Measurements from ENCODE around the gene IL12RB2.

The IL12RB2 gene

DNA sequence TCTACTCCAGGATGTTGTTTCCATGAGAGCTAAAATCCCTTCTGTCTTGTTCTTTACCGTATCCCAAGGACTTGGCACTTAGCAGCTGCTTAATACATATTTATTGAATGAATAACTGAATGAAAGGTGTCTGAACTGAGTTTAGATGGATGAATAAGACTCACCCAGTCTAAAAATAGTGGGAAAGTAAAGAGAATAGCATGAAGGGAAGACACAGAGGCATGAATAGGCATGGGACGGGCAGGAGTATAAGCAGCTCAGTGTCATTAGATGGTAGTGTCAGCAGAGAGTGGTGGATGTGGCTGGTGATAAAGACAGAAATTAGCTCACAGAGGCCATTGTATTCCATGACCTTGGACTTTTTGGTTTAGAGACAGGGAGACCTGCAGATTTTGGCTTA is 9.2 kb downstream of the IL12RB2 start:
- TF ChIP-seq, protein P1, sequence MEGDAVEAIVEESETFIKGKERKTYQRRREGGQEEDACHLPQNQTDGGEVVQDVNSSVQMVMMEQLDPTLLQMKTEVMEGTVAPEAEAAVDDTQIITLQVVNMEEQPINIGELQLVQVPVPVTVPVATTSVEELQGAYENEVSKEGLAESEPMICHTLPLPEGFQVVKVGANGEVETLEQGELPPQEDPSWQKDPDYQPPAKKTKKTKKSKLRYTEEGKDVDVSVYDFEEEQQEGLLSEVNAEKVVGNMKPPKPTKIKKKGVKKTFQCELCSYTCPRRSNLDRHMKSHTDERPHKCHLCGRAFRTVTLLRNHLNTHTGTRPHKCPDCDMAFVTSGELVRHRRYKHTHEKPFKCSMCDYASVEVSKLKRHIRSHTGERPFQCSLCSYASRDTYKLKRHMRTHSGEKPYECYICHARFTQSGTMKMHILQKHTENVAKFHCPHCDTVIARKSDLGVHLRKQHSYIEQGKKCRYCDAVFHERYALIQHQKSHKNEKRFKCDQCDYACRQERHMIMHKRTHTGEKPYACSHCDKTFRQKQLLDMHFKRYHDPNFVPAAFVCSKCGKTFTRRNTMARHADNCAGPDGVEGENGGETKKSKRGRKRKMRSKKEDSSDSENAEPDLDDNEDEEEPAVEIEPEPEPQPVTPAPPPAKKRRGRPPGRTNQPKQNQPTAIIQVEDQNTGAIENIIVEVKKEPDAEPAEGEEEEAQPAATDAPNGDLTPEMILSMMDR (IDR thresholded peaks at IDR 0.05; ENCODE audit: control insufficient read depth, insufficient read depth, low read depth, low read length, missing control alignments): no peak
- no peak overlapping the region for H3K4me3 ChIP-seq (ENCODE audit: control insufficient read depth, low read depth, low read length)

DNA sequence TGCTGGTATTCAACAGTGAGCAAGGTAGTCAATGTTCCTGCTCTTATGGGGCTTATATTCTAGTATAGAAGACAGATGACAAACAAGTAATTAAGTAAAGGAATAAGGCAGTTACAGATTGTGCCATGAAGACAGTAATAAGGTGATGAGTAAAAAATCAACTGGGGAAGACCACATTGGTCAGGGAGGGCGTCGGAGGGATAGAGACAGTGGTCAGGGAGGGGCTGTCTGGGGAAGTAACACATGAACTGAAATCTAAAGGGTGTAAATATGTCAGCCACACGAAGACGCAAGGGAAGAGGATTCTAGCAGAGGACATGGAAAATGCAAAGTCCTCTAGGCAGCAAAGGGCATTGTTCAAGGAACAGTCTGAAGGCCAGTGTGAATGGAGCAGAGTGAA is 10.1 kb downstream of the IL12RB2 start:
- H3K4me3 ChIP-seq (ENCODE audit: control insufficient read depth, low read depth, low read length): no peak overlapping the region
- DNase-seq (ENCODE audit: low read depth): no peak
- TF ChIP-seq, protein P1 (IDR thresholded peaks at IDR 0.05; ENCODE audit: control insufficient read depth, insufficient read depth, low read depth, low read length, missing control alignments): no peak

More for the DNA sequence above, 9.2 kb downstream of the IL12RB2 start:
- DNase-seq (ENCODE audit: low read depth): no peak

DNA sequence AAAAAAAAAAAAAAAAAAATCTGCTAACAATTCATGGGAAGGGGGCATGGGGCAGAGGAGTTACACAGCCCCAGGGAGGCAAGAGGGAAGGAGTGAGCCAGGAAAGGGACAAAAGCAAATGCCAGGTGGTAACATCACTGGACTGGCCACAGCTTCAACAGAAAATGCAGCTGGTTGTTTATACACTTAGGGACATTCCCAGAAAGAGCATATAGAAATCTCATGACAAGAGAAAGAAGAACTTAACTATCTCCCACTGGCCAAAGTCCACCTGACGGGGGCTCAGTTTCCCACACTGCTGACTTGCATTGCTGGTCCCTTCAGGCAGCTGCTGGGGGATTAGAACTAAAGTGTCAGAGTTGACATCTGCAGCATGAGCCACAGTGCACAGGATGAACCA is 14.8 kb downstream of the IL12RB2 start:
- no peak overlapping the region for H3K4me3 ChIP-seq (ENCODE audit: control insufficient read depth, low read depth, low read length)
- no peak for DNase-seq (ENCODE audit: low read depth)
- TF ChIP-seq, protein P1 (IDR thresholded peaks at IDR 0.05; ENCODE audit: control insufficient read depth, insufficient read depth, low read depth, low read length, missing control alignments): no peak

DNA sequence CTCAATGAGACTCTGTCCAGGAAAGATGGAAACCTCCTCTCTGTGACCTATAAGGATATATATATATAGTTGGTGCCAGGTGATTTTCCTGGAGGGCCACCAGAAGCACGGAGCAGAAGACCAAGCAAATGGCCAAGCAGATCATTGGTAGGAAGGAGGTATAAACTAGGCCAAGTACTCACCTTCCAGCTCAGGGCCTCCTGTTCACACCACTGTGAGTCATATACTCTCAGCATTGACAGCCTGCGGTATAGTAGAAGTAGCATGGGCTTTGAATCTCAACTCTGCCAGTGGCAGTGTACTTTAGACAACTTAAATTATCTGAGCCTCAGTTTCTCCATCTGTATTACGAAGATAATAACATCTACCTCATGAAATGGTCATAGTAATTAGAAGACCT is 15.4 kb downstream of the IL12RB2 start:
- DNase-seq (ENCODE audit: low read depth): no peak
- H3K4me3 ChIP-seq (ENCODE audit: control insufficient read depth, low read depth, low read length): no peak overlapping the region
- TF ChIP-seq, protein P1 (IDR thresholded peaks at IDR 0.05; ENCODE audit: control insufficient read depth, insufficient read depth, low read depth, low read length, missing control alignments): no peak

DNA sequence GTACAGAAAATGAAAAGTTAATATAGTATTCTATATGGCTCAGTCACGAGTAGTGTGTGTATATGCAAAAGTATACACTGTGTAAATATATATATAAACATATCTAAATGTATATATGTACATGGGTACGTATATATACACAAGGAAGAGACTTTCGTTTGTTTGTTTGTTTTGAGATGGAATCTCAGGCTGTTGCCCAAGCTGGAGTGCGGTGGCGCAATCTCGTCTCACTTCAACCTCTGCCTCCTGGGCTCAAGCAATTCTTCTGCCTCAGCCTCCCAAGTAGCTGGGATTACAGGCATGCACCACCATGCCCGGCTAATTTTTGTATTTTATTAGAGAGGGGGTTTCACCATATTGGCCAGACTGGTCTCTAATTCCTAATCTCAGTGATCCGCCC is 16.4 kb downstream of the IL12RB2 start:
- H3K4me3 ChIP-seq (ENCODE audit: control insufficient read depth, low read depth, low read length): no peak overlapping the region
- no peak for DNase-seq (ENCODE audit: low read depth)
- TF ChIP-seq, protein P1 (IDR thresholded peaks at IDR 0.05; ENCODE audit: control insufficient read depth, insufficient read depth, low read depth, low read length, missing control alignments): no peak

DNA sequence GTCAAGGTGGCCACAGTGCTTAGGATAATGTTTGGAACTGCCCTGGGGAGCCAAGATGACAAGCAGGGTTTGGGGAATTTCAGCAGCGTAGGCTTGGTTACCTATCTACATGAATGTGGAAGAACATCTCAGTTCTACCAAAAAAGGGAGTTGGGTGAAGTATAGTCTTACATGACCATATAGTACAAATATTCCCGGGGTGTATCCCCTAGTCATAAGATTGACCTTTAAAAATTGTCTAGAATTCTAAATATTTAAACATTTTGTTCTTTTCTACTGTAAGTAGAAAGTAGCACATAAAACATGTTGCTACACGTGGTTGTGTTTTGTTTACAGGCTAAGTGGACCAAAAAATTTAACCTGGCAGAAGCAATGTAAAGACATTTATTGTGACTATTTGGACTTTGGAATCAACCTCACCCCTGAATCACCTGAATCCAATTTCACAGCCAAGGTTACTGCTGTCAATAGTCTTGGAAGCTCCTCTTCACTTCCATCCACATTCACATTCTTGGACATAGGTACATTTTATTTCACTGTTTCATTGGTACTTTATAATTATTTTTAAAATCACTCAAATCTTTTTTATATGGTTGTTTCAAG is 20.3 kb downstream of the IL12RB2 start:
- TF ChIP-seq, protein P1 (IDR thresholded peaks at IDR 0.05; ENCODE audit: control insufficient read depth, insufficient read depth, low read depth, low read length, missing control alignments): no peak

More for the DNA sequence above, 20.3 kb downstream of the IL12RB2 start:
- DNase-seq (ENCODE audit: low read depth): no peak
- H3K4me3 ChIP-seq (ENCODE audit: control insufficient read depth, low read depth, low read length): no peak overlapping the region
